HG02571 (cell line): ENCODE results near the gene MED27.

Experiments used
- ATAC-seq: cut with Tn5 transposase; IDR thresholded peaks from one replicate; pipeline ENCODE4 v1.9.1; 2021; ENCODE audit warnings: mild to moderate bottlenecking, moderate library complexity; ENCODE audit not compliant: unreplicated experiment

MED27 gene

DNA sequence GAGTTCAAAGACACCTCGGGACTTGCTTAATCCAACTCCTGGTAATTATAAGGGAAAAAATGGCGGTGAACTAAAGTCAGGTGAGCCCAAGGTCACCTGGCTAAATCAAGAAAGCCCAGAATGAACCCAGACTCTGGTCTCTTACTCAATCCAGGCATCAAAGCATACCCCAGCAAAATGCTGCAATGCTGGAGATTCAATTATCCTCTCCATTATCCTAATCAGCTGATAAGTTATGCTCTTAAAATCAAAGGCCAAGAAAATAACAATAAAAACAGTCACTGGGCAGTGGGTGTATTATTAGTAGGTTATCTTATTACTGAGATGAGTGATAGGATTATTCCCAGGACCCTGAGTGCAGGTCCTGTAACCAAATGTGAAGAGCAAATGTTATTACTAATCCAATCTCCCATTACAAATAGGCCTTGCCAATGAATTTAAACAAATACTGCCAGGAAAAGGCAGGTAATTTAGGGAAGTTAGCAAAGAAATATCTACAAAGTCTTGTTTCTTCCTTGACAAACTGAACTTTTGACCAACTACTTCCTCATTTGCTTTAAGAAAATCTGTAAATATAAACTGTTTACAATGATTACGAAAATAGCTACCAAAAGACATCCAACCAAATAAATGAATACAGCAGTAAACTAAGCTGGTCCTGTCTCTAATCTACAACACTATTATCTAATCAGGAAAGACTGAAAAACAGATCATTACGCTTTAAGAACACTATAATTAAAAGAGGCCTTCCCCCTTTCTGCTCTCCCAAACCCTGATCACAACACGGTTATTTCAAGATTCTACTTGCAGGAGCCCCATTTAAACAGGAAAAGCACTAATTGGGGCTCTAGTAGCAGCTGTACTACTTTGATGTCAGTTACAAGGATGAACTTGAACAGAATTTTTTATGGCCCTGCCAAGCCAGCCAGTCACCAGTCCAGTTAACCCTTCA is 103.2 kb downstream of the MED27 start:
- no peak for ATAC-seq

DNA sequence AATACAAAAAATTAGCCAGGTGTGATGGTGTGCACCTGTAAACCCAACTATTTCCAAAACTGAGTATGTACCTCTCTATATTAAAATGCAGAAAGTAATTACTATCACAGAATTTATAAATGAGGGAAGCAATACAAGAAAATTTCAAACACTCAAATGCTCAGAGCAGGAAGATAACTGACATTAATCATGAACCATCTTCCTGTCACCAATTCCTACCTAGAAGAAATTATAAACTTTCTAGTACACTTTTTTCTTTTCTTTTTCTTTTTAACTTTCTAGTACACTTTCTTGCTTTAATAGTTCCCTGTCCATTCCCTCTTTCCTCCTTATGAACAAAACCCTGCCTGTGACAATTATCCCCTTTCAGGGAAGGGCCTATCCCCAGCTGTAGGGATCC is 106.8 kb downstream of the MED27 start:
- no peak for ATAC-seq

DNA sequence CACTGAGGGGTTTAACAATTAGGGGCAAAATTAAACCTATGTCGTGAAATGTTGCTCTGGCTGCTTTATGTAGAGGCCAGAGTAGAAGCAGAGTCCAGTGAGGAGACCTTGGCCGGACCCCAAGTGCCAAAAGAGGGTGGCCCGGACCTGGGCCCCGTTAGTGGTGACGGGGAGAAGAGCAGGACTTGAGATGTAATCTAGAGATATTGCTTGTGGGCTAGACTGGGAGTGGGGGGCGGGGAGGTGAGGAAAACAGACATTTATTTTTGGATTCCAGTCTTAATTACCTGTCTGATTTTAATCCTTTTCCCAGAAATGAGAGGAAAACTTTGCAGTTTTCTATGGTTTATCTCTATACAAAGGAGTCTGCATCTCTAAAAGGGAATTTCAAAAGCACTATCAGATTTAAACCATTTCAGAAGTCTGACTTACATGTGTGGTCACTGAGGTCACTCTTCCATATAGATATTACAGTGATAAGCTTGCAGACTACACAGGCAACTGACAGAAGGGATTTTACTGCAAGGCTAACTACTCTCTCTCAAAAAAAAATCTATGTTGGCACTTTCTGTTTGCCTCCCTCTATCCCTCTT is 108.1 kb downstream of the MED27 start:
- no peak for ATAC-seq

DNA sequence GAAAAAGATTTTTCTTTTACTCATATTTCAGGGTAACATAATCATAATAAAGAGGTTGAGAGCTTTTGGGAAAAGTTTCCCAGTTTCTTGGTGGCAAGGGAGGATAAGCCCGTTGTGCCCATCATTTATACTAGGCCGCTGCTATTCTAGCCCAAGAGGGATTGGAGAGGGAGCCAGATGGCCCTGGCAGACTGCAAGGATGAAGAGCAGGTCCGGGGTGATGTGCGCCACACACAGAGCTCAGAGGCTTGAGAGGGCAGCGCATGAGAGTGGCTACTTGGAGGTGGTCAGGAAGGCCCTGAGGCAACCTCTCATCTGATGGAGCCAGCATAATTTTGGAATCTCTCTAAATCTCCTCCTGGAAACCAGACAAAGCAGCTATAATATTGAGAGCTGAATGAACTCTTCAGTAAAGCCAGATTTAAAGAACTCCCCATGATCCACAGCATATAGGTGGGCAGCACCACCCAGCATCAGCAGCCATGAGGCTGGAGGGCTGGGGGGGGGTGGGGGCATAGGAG is 110.1 kb downstream of the MED27 start:
- ATAC-seq, result no peak

DNA sequence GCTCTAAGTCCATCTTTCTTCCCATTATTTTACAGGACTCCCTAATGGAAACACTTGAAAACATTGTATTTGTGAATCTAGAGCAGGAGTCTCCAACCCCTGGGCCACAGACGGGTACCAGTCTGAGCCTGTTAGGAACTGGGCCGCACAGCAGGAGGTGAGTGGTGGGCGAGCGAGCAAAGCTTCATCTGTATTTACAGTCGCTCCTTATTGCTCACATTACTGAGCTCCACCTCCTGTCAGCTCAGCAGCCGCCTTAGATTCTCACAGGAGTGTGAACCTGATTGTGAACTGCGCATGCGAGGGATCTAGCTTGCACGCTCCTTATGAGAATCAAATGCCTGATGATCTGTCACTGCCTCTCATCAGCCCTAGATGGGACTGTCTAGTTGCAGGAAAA is 111.0 kb downstream of the MED27 start:
- no peak for ATAC-seq

DNA sequence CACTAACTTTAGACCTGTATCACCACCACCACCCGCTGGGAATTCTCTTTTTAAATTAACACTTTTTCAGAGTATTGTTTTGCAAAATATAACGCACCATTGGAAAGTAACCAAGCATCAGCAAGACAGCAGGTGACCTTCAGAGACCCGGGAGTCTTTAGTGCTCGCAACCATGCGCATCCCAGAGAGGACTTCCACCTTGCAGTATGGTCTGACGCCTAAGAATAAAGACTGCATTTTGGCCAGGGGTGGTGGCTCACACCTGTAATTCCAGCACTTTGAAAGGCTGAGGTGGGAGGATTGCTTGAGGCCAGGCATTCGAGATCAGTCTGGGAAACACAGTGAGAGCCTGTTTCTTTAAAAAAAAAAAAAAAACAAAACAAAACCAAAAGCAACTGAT is 113.8 kb downstream of the MED27 start:
- ATAC-seq, result no peak

DNA sequence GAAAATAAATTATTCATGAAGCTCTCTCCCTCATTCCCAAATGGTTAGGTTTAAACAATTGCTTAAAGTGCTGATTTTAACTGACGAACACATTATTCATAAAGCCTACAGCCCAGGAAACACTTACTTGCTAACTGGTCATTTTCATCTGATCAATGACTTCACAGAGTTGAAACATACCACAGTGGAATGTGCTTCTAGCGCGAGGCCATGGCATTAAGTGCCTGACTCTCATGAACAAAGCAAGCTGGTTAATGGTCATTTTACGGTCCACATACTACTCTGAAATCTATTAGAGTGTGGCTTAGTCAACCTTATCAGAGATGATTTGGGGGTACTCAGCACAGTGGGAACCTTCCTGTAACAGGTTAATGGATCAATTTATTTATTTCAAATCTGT is 114.6 kb downstream of the MED27 start:
- ATAC-seq, result no peak

DNA sequence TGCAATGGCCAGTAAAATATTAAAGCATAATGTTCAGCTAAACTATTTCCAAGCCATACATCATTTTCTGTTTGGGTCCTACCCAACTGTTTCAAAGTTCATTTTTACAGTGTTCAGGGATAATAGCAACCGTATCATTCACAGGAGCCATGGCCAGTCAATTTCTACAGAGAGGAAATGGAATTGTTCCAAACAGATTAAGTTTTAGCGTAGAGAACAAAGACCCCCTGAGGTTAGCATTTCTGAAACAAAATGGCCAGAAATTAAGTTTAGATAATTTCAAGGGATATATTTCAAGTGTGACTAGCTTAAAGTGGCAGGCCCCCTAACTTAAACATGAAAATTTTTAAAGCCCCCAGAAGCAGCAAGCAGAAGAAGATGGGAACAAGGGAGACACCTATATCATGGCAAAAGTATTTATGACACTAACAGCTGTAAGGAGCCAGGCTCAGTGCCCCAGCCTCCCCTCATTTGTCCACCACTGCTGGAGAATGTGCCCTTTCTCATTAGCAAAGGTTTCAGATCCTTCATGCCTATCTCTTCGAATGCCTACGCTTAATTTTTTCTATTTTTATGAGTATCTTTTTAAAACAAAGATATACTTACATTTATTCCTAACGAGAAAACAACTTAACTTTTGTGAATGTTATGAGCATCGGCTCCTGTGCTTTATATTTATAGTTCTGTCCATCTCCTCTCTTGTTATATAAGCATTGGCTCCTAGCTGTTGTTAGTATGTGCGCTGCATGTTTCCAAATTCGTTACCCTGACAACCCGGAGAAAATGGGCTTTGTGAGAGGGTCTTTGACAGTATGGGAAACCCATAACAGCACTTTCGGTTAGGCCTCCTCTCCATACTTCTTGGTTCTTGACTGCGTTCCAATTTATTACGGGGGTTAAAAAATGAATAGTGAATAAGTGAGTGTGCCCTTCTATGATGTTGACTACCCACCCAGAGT is 116.3 kb downstream of the MED27 start:
- ATAC-seq, result no peak

DNA sequence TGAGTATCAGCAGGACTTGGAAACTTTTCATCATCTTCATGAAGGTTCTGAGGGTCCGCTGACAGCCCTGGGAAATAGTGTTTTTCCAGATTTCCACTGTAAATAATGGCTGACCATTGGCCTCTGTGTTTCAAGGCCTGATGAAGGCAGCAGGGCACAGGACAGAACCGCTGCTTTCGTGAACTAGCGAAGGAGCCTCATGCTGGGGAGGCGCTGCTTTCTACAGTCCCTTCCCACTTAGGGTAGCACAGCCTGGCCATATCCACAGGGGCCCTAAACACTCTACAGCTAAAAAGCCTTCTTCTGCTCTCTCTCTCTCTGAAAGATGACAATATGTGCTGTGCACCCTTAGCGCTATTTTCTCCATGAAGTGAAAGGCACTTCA is 118.2 kb downstream of the MED27 start:
- no peak for ATAC-seq

DNA sequence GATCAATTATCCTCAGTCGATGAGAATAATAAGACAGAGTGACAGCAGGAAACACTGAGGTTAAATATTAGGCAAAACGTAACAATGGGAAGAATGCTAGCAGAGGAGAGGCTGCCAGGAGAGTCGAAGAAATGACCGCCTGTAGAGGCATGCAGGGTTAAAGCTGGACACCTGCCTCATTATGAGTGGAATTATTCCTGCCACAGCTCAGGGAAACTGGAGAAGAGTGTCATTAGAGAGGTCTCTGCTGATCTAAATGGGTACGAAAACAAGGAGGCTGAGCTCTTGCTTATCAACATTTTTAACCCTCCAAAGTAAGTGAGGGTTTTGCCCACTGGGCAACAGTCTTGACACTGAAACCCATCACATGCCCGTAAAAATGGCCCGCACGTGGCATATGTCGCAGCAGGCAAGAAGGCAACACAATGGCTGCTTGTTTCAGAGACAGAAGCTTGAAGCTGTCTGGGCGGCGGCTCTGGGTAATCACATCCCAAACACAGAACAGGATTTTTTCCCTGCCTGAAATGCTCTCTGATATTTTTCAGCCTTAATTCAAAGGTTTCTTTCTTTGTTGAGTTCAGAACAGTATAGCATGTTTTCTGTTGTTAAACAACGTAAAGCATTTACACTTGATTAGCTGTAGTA is 118.7 kb downstream of the MED27 start:
- no peak for ATAC-seq

DNA sequence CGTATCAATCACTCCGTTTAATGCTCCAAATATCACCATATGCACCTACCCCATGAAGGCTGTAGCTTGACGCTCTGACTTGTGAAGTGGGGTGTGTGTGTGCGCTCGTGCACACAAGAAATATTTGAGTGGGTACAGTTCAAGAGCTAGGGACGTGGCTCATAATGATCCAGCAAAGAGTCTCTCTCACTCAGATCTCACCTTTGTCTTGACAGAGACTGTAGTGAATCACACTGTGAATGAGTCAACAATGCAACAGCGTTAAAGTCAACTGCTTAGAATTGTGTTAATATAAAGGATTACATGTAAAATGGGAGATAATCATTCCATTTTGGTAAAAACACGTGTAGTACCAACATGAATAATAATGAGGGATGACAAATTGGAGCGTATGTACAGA is 119.4 kb downstream of the MED27 start:
- no peak for ATAC-seq

DNA sequence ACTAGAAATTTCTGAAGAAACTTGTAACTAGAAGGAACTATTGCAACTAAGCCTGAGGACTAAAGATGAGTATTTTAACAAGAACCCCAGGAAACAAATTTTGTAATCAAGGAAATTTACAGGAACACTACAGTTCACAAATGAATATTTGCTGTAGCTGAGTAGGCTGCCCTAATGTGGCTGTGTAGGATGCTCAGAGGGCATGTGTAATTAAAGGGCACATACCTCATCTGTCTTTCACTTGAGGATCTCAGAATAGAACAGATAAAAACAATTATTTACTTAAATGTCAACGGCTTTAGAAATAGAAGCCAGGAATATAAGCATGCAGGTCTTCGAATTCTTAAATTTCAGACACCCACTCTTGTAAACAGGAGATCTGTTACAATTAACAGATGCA is 119.8 kb downstream of the MED27 start:
- ATAC-seq, result no peak

DNA sequence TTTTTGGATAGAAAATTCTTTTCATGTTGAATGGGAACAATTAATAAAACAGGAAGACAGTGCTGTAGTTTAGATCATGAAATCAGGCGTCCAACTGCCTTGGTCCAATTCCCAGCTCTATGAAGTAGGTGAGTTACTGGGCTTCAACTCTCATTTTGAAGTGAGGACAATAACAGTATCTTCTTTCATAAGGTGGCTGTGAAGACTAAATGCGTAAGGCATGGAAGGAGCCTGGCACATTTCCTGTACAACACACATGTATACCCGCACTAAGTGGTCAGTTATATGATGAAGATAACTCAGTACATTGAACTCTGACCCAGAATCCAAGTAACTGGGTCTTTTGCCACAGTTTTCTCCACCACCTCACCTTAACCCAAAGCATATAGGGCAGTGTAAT is 120.6 kb downstream of the MED27 start:
- ATAC-seq, result no peak

DNA sequence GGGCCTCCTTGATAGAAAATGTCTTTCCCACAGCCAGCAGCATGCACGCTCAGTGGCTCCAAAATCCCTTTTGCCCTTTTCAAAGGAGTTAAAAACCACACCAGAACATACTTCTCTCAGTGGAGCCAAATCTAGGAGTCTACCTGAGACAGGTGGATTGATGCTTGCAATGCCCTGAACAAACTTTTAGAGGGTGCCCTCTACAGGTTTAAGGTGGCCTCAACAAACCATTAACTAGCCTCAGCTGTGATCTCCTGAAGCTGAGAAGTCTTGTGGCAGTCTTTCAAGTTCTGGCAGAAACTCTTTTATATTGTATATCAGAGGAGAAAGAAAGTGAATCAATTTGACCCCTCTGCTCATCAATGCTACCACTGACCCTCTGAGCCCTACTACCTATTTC is 125.4 kb downstream of the MED27 start:
- no peak for ATAC-seq

DNA sequence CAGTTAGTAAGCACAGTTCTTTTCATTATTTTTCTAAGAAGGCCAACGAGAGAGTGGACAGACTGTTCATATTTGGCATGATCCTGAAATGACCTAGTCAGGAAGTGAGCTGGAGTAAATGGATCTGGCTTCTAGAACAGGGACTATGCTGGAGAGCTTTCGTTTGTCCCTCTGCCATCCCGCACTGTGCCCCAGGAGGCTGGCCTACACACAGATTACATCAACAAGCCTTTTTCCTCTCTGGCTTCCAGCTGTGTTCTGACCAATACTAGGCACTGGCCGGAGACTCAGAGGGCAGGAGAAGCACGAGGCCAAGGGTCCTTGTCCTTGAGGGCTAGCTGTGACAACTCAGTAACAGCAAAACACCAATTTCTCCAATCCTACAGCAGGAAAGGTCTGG is 127.8 kb downstream of the MED27 start:
- ATAC-seq, result no peak

DNA sequence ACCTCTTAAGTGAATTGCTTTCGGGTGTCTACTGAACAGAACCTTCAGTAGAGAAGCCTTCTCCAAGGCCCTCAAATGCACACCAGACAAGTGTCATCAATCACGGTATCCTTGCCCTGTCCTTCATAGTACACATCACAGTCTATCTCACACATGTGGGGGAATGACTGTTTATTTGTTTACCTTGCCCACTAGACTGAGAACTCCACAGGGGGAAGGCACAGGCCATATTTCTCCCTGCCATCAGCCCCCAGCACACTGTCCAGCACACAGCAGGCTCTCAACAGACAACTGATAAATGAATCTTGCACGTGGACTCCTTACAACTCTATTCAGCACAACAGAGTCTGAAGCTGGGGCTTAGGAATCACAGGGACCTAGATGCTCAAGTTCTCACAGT is 128.5 kb downstream of the MED27 start:
- ATAC-seq, result no peak

DNA sequence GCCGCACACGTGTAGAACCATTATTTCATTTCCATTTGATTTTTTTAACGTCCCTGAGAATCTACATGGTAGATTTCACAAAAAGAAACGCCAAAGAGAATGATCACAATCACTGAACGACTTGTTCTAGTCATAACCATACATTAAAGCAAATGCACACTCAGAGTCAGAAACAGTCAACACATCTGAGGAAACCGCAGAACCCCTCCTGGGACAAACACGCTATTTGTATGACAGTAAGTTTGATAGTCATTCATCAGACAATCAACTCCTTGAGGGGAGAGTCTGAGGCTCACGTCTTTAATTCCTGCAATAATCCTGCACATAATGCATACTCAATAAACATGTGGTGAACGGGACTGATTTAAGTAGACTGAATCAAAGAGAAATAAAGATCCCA is 129.2 kb downstream of the MED27 start:
- ATAC-seq, result no peak

DNA sequence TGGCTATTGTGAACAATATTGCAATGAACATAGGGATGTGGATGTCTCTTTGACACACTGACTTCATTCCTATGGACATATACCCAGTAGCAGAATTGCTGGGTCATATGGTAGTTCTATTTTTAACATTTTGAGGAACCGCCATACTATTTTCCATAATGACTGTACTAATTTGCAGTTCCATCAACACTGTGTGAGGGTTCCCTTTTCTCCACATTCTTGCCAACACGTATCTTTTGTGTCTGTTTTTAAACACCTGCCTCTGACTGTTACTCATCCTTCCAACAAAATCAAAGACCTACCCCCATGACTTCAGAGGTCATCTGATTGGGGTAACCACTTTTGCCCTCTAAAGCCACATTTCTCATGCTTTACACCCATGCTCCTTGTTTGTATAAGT is 133.5 kb downstream of the MED27 start:
- ATAC-seq, result no peak

DNA sequence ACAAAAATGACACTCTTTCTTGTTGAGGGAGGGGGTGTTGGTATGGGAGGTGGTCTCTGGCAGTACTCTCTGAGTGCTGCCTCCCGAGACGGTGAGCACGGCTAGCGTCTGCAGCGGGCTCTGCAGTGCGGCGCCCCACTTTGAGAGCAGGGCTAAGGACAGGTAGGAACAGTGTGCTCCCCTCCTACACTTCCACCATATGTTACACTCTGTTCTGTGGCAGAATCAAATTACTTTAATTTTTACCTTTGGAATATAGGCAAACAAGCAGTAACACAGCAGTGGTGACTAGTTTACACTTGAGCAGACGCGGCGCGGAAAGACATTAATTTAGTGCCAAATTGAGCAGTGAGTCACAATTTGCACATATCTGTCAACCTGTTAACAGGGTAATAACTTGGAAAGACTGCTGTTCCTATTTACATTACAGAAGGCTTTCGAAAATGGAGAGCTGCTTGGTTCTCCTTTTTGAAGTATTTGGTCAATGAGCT is 136.3 kb downstream of the MED27 start:
- no peak for ATAC-seq

DNA sequence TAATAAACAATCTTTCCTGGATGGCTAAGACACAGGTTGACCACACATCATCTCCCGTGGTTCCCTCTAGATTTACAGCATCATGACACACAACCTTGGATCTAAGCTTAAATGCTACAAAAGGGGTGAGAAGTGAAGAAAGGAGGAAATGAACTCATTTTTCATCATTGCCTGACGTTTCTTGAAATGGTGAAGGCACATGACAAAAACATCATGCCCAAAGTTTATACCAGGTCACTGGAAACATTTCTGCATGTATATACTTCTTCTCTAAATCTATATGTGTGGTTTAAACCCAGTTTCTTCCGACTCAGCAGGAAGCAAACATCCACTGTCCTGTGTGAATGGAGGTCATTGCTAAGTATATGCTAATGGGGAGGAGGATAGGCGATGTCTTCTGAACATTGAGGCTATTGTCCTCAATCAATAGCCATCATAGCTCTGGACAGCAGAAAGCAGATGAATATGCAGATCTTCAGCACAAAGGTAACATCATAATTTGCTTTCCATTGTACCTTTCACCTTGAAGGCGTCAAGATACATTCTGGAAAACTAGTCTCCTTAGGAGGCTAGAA is 137.4 kb downstream of the MED27 start:
- no peak for ATAC-seq
